Upper lobe of left lung (tissue), 6 donors: Measurements from ENCODE around the gene FARP1. TPM values are rescaled to one million over a fixed set of nuclear protein-coding genes. Genes with fewer than 3 reads are reported as not detected.

Experiments used
- ATAC-seq, 2 donors: fragments of 200-7000 bp; cut with Tn5 transposase; one replicate each; pipeline ENCODE4 v1.9.1; 2022; ENCODE audit warnings: mild to moderate bottlenecking in 2 of 2, moderate library complexity in 2 of 2; ENCODE audit not compliant: low FRiP score in 2 of 2
- DNase-seq, 2 donors: peaks; one replicate each; pipeline ENCODE4 v3.0.0-alpha.2; 2019 to 2020
- H3K27ac ChIP-seq, 4 donors: fragments of 200-600 bp; sonication (generic); one replicate each; pipeline ENCODE4 v1.5.1; 2016 to 2019
- H3K27me3 ChIP-seq, 4 donors: fragments of 200-600 bp; sonication (generic); one replicate each; pipeline ENCODE4 v1.5.1; 2017 to 2019
- H3K36me3 ChIP-seq, 4 donors: fragments of 200-600 bp; sonication (generic); one replicate each; pipeline ENCODE4 v1.5.1; 2016 to 2019
- H3K4me1 ChIP-seq, 4 donors: fragments of 200-600 bp; sonication (generic); one replicate each; pipeline ENCODE4 v1.5.1; 2018 to 2019
- H3K4me3 ChIP-seq, 4 donors: fragments of 200-600 bp; sonication (generic); one replicate each; pipeline ENCODE4 v1.5.1; 2017 to 2019; ENCODE audit warnings: mild to moderate bottlenecking in 2 of 4, moderate library complexity in 1 of 4
- H3K9me3 ChIP-seq, 4 donors: fragments of 200-600 bp; sonication (generic); one replicate each; pipeline ENCODE4 v1.5.1; 2018 to 2019
- EP300 ChIP-seq, 4 donors: sonication (generic); formaldehyde crosslinking; IDR thresholded peaks; one replicate each; pipeline ENCODE4 v1.5.1; 2017; ENCODE audit warnings: antibody characterized with exemption in 4 of 4, control low read depth in 2 of 4
- POLR2A ChIP-seq, 4 donors: fragments of 450-650 bp; IDR thresholded peaks; one replicate each; pipeline ENCODE4 v1.5.1; 2016 to 2017; ENCODE audit warnings: antibody characterized with exemption in 4 of 4, mild to moderate bottlenecking in 2 of 4
- POLR2AphosphoS5 ChIP-seq, 2 donors: sonication (generic); formaldehyde crosslinking; IDR thresholded peaks; one replicate each; pipeline ENCODE4 v1.5.1; 2017; ENCODE audit warnings: antibody characterized with exemption in 2 of 2
- WGBS, 2 donors: methylation state at CpG; one replicate each; pipeline ENCODE4 v1.1.5; 2017 to 2018; 5-methylcytosine and 5-hydroxymethylcytosine counted together
- total RNA-seq, 6 donors: library from RNA; depleted of rRNA in 4 of 6; stranded (reverse); fragments of >200 nt in 4 of 6; gene quantifications; one replicate each; pipeline versions ENCODE4 v1.1.0 to v1.2.1, GENCODE V29; 2016 to 2021
- TF ChIP-seq, protein P1 (sequence below), 6 experiments: fragments of 450-650 bp in 4 of 6; fragments of 200-600 bp in 2 of 6; sonication (generic) in 2 of 6; IDR thresholded peaks; one replicate each; pipeline ENCODE4 v1.5.1; 2016 to 2019; ENCODE audit warnings: antibody characterized with exemption in 6 of 6
- donor health status: DM: no; HTN: no; CAD: no; lungs with moderate emphysema.
- donor health status: DM: no; HTN: yes; CAD: no; lungs with severe emphysema.

FARP1 gene
- total RNA-seq, 6 donors from 2014 or later, result 65.7 to 111 (median 91.8) TPM

DNA sequence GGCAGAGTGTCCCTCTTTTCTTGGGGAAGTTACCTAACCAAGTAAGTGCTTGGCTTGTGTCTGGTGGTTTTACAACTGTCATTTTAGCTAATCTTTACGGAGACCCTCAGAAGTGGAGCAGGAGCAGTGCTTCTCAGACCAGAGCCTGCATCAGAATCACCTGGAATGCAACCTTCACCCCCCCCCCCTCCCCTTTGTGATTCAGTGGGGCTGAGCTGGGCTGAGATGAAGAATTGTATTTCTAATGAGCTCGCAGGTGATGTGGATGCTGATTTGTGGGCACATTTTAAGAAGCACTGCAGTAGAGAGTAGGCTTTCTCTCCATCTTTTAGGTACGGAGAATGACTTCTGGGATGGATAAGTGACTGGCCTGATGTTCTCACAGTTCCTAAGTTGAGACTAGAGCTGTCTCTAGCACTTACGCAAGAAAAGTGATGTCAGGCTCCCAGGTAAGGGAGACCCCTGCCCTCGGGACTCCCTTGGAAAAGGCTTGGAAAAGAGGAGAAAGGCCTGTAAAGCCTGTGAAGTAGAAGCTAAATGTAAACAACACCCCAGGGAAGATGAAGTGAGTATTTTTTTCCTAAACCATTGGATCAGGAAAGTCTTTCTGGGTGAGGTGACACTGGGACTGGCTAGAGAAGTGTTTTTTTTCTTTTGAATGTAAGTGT, 57.5 kb downstream of the FARP1 start:
- no peak for DNase-seq
- TF ChIP-seq POLR2AphosphoS5 (IDR thresholded peaks at IDR 0.05), result no peak
- peaks cover 0 to 8% (median 4%) of the 10 kb centered on the region in 4 donors for H3K4me1 ChIP-seq
- H3K36me3 ChIP-seq, result no peaks in the 10 kb centered on the region
- peaks cover 0 to 3% (median under 1%) of the 10 kb centered on the region in 4 donors for H3K9me3 ChIP-seq
- H3K4me3 ChIP-seq, result no peak overlapping the region
- H3K27me3 ChIP-seq, result no peaks in the 10 kb centered on the region
- H3K27ac ChIP-seq, result no peak overlapping the region
- 80 to 85% methylated on average over 5 of the region's 5 CpGs for WGBS, 2 donors
- no peak for ATAC-seq

DNA sequence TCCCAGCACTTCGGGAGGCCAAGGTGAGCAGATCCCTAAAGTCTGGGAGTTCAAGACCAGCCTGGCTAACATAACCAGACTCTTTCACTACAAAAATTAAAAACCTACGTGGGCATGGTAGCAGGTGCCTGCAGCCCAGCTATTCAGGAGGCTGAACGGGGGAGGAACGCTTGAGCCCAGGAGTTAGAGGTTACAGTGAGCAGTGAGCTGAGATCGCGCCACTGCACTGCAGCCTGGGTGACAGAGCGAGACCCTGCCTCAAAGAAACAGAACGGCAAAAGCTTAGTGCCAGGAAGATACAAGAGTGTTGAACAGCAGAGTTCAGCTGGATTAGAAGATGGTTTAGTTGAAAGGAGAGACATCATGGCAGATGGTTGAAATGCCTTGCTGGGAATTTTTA, 58.3 kb downstream of the FARP1 start:
- no peak overlapping the region for H3K27ac ChIP-seq
- ATAC-seq, result no peak
- WGBS, 2 donors, result 86 to 89% methylated on average over 8 of the region's 8 CpGs

DNA sequence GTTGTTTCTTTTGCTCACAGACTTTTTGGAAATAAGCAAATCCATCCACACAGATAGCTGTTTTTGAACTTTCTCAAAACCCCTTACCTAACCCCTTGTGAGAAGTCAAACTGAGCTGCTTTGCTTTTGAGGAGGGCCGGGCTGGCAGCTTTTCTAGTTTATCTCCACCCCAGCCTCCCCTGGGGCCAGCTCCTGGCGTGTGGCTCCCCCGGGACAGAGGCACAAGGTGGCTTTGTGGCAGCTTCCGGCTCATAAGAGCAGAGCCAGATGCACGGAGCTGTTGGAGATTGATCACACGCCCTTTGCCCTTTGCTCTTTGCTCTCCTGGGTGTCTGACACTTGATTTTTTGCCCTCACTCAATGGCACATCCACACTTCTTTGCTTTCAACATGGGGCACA, 59.1 kb downstream of the FARP1 start:
- Histone ChIP-seq H3K4me3 (no peak overlapping the region), H3K27me3 (no peaks in the 10 kb centered on the region), H3K27ac (no peak overlapping the region), H3K4me1 (peaks cover 0 to 8% (median 6%) of the 10 kb centered on the region in 4 donors), H3K36me3 (no peaks in the 10 kb centered on the region), H3K9me3 (peaks cover 0 to 10% (median 3%) of the 10 kb centered on the region in 4 donors)
- peak in 1 of 2 donors; percentile 73 for TF ChIP-seq POLR2AphosphoS5 (IDR thresholded peaks at IDR 0.05)
- peak in 1 of 4 donors; percentile 34 for TF ChIP-seq EP300 (IDR thresholded peaks at IDR 0.05)
- no peak for TF ChIP-seq POLR2A (IDR thresholded peaks at IDR 0.05)
- no peak for ATAC-seq
- DNase-seq, result peak in 1 of 2 donors; percentile 41
- 67 to 83% methylated on average over 4 to 6 of the region's 6 CpGs for WGBS, 2 donors

More for the DNA sequence above, 58.3 kb downstream of the FARP1 start:
- Histone ChIP-seq H3K4me3 (no peak overlapping the region), H3K4me1 (peaks cover 0 to 8% (median 4%) of the 10 kb centered on the region in 4 donors), H3K27me3 (no peaks in the 10 kb centered on the region), H3K36me3 (no peaks in the 10 kb centered on the region), H3K9me3 (peaks cover 0 to 9% (median 3%) of the 10 kb centered on the region in 4 donors)
- no peak for DNase-seq
- no peak for TF ChIP-seq POLR2AphosphoS5 (IDR thresholded peaks at IDR 0.05)
- no peak for TF ChIP-seq EP300 (IDR thresholded peaks at IDR 0.05)
- TF ChIP-seq POLR2A (IDR thresholded peaks at IDR 0.05), result no peak
- TF ChIP-seq, protein P1, sequence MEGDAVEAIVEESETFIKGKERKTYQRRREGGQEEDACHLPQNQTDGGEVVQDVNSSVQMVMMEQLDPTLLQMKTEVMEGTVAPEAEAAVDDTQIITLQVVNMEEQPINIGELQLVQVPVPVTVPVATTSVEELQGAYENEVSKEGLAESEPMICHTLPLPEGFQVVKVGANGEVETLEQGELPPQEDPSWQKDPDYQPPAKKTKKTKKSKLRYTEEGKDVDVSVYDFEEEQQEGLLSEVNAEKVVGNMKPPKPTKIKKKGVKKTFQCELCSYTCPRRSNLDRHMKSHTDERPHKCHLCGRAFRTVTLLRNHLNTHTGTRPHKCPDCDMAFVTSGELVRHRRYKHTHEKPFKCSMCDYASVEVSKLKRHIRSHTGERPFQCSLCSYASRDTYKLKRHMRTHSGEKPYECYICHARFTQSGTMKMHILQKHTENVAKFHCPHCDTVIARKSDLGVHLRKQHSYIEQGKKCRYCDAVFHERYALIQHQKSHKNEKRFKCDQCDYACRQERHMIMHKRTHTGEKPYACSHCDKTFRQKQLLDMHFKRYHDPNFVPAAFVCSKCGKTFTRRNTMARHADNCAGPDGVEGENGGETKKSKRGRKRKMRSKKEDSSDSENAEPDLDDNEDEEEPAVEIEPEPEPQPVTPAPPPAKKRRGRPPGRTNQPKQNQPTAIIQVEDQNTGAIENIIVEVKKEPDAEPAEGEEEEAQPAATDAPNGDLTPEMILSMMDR (IDR thresholded peaks at IDR 0.05), result no peak

DNA sequence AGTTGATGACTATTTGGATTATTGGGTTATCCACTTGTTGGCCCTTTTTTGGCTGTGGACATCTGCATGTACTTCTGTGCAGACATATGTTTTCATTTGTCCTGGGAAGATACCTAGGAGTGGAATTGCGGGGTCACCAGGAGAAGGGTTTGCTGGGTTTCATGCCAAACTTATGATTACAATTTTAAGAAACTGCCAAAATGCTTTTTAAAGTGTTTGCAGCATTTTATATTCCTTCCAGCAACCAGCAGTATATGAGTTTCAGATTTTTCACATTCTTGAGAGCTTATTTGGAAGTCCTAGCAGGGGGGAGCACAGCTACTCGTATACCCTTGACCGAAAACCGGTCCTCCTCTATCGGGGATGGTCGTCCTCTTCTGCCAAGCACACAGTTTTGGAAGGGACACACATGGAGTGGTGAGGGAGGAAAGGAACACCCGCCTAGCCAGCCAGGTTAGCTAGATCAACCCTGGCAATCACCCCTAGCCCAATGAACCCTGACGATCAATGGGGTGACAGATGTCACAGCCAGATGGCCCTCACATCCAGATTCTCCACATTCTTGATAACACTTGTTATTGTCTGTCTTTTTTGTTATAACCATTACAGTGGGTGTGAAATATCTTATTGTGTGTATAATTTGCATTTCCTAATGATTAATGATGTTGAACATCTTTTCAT, 60.9 kb downstream of the FARP1 start:
- H3K4me3 ChIP-seq, result no peak overlapping the region
- ATAC-seq (no peak), DNase-seq (no peak)
- 71 to 77% methylated on average over 8 of the region's 8 CpGs for WGBS, 2 donors
- TF ChIP-seq EP300 (IDR thresholded peaks at IDR 0.05) (no peak), POLR2A (IDR thresholded peaks at IDR 0.05) (no peak), POLR2AphosphoS5 (IDR thresholded peaks at IDR 0.05) (no peak)
- TF ChIP-seq, protein P1 (IDR thresholded peaks at IDR 0.05), result no peak
- peaks cover 0 to 10% (median 3%) of the 10 kb centered on the region in 4 donors for H3K9me3 ChIP-seq
- no peaks in the 10 kb centered on the region for H3K27me3 ChIP-seq
- H3K4me1 ChIP-seq, result peaks cover 0 to 12% (median 6%) of the 10 kb centered on the region in 4 donors
- no peak overlapping the region for H3K27ac ChIP-seq
- H3K36me3 ChIP-seq, result no peaks in the 10 kb centered on the region

DNA sequence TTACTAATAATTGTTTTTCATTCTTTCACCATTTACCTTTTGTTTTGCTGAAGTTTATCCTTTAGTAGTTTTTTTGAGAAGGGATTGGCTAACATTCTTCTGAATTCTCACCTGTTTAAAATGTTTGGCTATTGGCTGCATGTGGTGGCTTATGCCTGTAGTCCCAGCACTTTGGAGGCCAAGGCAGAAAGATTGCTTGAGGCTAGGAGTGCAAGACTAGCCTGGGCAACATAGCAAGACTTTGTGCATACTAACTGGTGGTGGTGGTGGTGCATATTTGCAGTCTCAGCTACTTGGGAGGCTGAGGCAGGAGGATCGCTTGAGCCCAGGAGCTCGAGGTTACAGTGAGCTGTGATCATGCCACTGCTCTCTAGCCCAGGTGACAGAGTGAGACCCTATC, 61.7 kb downstream of the FARP1 start:
- DNase-seq (no peak), ATAC-seq (no peak)
- H3K27me3 ChIP-seq, result no peaks in the 10 kb centered on the region

More for the DNA sequence above, 61.7 kb downstream of the FARP1 start:
- no peak overlapping the region for H3K27ac ChIP-seq
- peaks cover 0 to 8% (median 3%) of the 10 kb centered on the region in 4 donors for H3K4me1 ChIP-seq
- 97 to 100% methylated on average over 2 of the region's 2 CpGs for WGBS, 2 donors
- no peak overlapping the region for H3K4me3 ChIP-seq
- TF ChIP-seq EP300 (IDR thresholded peaks at IDR 0.05), result no peak
- TF ChIP-seq POLR2AphosphoS5 (IDR thresholded peaks at IDR 0.05), result no peak
- TF ChIP-seq, protein P1 (IDR thresholded peaks at IDR 0.05), result no peak
- no peak for TF ChIP-seq POLR2A (IDR thresholded peaks at IDR 0.05)
- peaks cover 0 to 10% (median 3%) of the 10 kb centered on the region in 4 donors for H3K9me3 ChIP-seq
- no peaks in the 10 kb centered on the region for H3K36me3 ChIP-seq
